GM12878 (cell line): ENCODE data around the gene RETN. TPM values are rescaled to one million over a fixed set of nuclear protein-coding genes. Genes with fewer than 3 reads are reported as not detected.

Source experiments
- ATAC-seq: fragments of 200-7000 bp; cut with Tn5 transposase; 3 replicates; pipeline ENCODE4 v1.9.1; 2020; ENCODE audit warnings: mild to moderate bottlenecking, moderate library complexity
- BruUV-seq: library from RNA; stranded (reverse); fragments of 400-500 nt; replicated peaks from 2 replicates; lab custom pipeline; 2021; lab: Mats Ljungman, UMichigan
- CTCF ChIA-PET: fragments of 300-600 bp; sonication (Branson Sonifier 250); formaldehyde crosslinking; extraction: SDS; loops from one replicate; lab custom pipeline; 2021; ENCODE audit warnings: inconsistent platforms; lab: Yijun Ruan, JAX
- POLR2A ChIA-PET: fragments of 350-600 bp; formaldehyde crosslinking; extraction: SDS; loops from one replicate; lab custom pipeline; 2021; ENCODE audit warnings: inconsistent platforms; lab: Charles Lee
- RAD21 ChIA-PET: fragments of 300-600 bp; sonication (Branson Sonifier 250); formaldehyde crosslinking; loops from one replicate; lab custom pipeline; 2023; ENCODE audit warnings: antibody characterized with exemption; ENCODE audit not compliant: unreplicated experiment; lab: Charles Lee
- SMC1A ChIA-PET: fragments of 300-600 bp; sonication (Branson Sonifier 250); formaldehyde crosslinking; loops from one replicate; lab custom pipeline; 2023; ENCODE audit not compliant: unreplicated experiment, uncharacterized antibody; lab: Charles Lee
- DNase-seq: peaks from one replicate; pipeline ENCODE4 v3.0.0-alpha.2; 2011; ENCODE audit warnings: low read depth, low spot score
- FAIRE-seq: peaks from 3 replicates; lab custom pipeline; 2011; peaks lifted over from hg19 to GRCh38; lab: Jason Lieb, UNC
- H2AFZ ChIP-seq: 2 replicates; pipeline ENCODE4 v1.6.0; 2011; ENCODE audit warnings: low read depth, low read length, control low read depth; ENCODE audit not compliant: control insufficient read depth
- H3K27ac ChIP-seq: 2 replicates; pipeline ENCODE4 v1.5.1; 2011; ENCODE audit warnings: control low read depth; ENCODE audit not compliant: control insufficient read depth, insufficient read depth
- H3K27me3 ChIP-seq, 2 experiments: replicated peaks in 1 of 2; 2 replicates each; pipeline versions ENCODE4 v1.6.0 to v1.6.1; 2011; ENCODE audit warnings: low read length in 1 of 2; ENCODE audit not compliant: control insufficient read depth in 2 of 2, insufficient read depth in 2 of 2
- H3K36me3 ChIP-seq, 2 experiments: 2 replicates each; pipeline ENCODE4 v1.5.1; 2011; ENCODE audit warnings: low read length in 1 of 2; ENCODE audit not compliant: control insufficient read depth in 2 of 2, insufficient read depth in 2 of 2
- H3K4me1 ChIP-seq: 2 replicates; pipeline ENCODE4 v1.6.1; 2011; ENCODE audit warnings: mild to moderate bottlenecking, low read length, moderate library complexity, mixed read lengths; ENCODE audit not compliant: control insufficient read depth, insufficient read depth
- H3K4me2 ChIP-seq: 2 replicates; pipeline ENCODE4 v1.6.0; 2011; ENCODE audit warnings: control low read depth; ENCODE audit not compliant: control insufficient read depth, insufficient read depth
- H3K4me3 ChIP-seq: fragments of 200-600 bp; sonication (generic); 2 replicates; pipeline ENCODE4 v1.5.1; 2016
- H3K79me2 ChIP-seq: 2 replicates; pipeline ENCODE4 v1.6.0; 2011; ENCODE audit warnings: low read length; ENCODE audit not compliant: control insufficient read depth, insufficient read depth
- H3K9ac ChIP-seq: 2 replicates; pipeline ENCODE4 v1.8.0; 2011; ENCODE audit warnings: low read length, control low read depth, mixed read lengths; ENCODE audit not compliant: control insufficient read depth, insufficient read depth
- H3K9me3 ChIP-seq: replicated peaks from 3 replicates; pipeline ENCODE4 v1.5.1; 2011; ENCODE audit warnings: mild to moderate bottlenecking, low read length; ENCODE audit not compliant: control insufficient read depth, insufficient read depth
- H4K20me1 ChIP-seq: 2 replicates; pipeline ENCODE4 v1.6.0; 2011; ENCODE audit not compliant: control insufficient read depth, insufficient read depth
- CTCF ChIP-seq, 3 experiments: IDR thresholded peaks in 2 of 3; conservative IDR thresholded peaks in 1 of 3; 2 replicates each; pipeline ENCODE4 v1.5.1; 2011; ENCODE audit warnings: low read depth in 3 of 3, low read length in 3 of 3, mild to moderate bottlenecking in 3 of 3, control low read depth in 2 of 3, moderate library complexity in 2 of 3, inconsistent platforms in 1 of 3, mixed read lengths in 1 of 3; ENCODE audit not compliant: control insufficient read depth in 2 of 3, insufficient read depth in 1 of 3; ENCODE audit errors: extremely low read depth in 1 of 3
- NR2C2 ChIP-seq: IDR thresholded peaks from 2 replicates; pipeline ENCODE4 v1.6.1; 2011; ENCODE audit warnings: borderline replicate concordance, low read depth; ENCODE audit not compliant: control insufficient read depth, insufficient read length
- NRF1 ChIP-seq: conservative IDR thresholded peaks from 2 replicates; pipeline ENCODE4 v1.6.1; 2011; ENCODE audit warnings: mild to moderate bottlenecking, low read depth, low read length, improper control_type of control experiment
- WGBS: methylation state at CpG from one replicate; pipeline ENCODE4 v1.1.6; 2016; ENCODE audit warnings: low lambda C conversion rate; ENCODE audit not compliant: insufficient replicate concordance, insufficient coverage; ENCODE audit errors: missing lambda C conversion rate; 5-methylcytosine and 5-hydroxymethylcytosine counted together
- in situ Hi-C: fragments of 300-500 bp; cut with MboI; formaldehyde crosslinking; loops from 9 replicates; pipeline ENCODE4 v1.14.3; 2018; ENCODE audit warnings: mixed read lengths
- intact Hi-C: fragments of 100-400 bp; cut with micrococcal nuclease; formaldehyde crosslinking; loops from one replicate; pipeline ENCODE4 v1.14.2; 2022; ENCODE audit not compliant: unreplicated experiment
- polyA plus RNA-seq, 11 experiments: library from polyadenylated mRNA; depleted of rRNA in 4 of 11; unstranded in 6 of 11; stranded (reverse) in 5 of 11; fragments of >200 nt; fragmentation: Nextera tagmentation in 4 of 11; fragmentation: Illumina TruSeq in 1 of 11; extraction: Ambion mirVana in 4 of 11; extraction: Trizol in 1 of 11; gene quantifications; 1 replicate in 1 of 11; 2 replicates in 10 of 11; pipeline versions ENCODE4 v1.2.1 to v1.2.3, GENCODE V29; 2011 to 2016; ENCODE audit warnings: inconsistent platforms in 2 of 11, missing spikeins in 2 of 11, low read depth in 1 of 11
- total RNA-seq, 4 experiments: library from RNA; depleted of rRNA in 3 of 4; stranded (reverse); fragments of >200 nt in 3 of 4; fragmentation: Illumina TruSeq in 1 of 4; extraction: Trizol in 1 of 4; gene quantifications; 2 replicates each; pipeline versions ENCODE4 v1.2.1 to v1.2.3, GENCODE V29; 2013 to 2021

The RETN gene
- total and polyA plus RNA-seq, 10 of the 15 experiments (the other 5 are each of a cell fraction or from before 2014, with no cell fraction given): 0.26 TPM; not detected in 9

DNA sequence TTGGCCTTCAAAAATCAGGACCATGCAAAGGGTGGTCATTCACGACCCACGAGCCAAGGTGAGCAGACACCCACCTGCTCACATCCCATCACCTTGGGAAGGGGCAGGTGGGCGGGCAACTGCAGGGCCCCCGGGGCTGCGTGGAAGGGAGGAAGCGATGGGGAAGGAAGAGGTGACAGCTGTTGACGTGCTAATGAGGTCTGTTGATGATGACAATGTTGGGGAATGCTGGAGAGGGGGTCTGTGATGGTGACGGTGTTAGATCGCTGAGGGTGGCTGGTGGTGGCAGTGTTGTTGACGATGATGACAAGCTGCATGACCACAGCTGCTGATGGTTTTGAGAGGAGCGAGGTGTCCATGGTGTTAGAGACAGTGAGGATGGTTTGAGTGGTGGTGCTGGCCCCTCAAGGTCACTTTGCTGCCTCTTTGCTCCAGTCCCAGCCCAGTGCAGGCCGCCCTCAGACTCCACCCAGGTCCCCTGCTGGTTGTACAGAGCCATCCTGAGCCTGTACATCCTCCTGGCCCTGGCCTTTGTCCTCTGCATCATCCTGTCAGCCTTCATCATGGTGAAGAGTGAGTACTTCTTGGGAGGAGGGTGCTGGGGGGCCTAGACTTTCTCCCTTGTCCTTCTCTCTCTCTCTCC, 8.9 kb downstream of the RETN start:
- H4K20me1 ChIP-seq: no peaks in the 10 kb centered on the region
- H3K9me3 ChIP-seq: no peaks in the 10 kb centered on the region; the same call in 2 of the 3 replicates
- BruUV-seq: no TSS peak
- no peak overlapping the region for H3K4me2 ChIP-seq
- 14% methylated on average over 12 of the region's 12 CpGs for WGBS
- SMC1A ChIA-PET: interaction anchor here (0.6 to 2.9 kb wide), 4 partner anchors 20 to 123 kb away, joined by 3 to 12 read pairs (median 7); no protein-coding TSS in a partner anchor
- H3K9ac ChIP-seq: no peak overlapping the region
- in situ Hi-C loops (no loop called here), intact Hi-C loops (loop anchor here (10.0 kb wide), 1 partner anchor 293 kb away; no protein-coding TSS in a partner anchor)
- DNase-seq (no peak), FAIRE-seq (no peak)
- TF ChIP-seq NRF1 (no peak), CTCF (IDR thresholded peaks at IDR 0.05 in 2 of 3, conservative IDR thresholded peaks at IDR 0.05 in 1 of 3; ENCODE audit: control insufficient read depth in 2 of 3, extremely low read depth in 1 of 3, insufficient read depth in 1 of 3, low read depth in 3 of 3, low read length in 3 of 3) (0 out of 6 replicates have a peak, but pooled peaks of 1 of the 3 experiments have one; percentile 8), NR2C2 (no peak)
- TF ChIP-seq, all 136 proteins: peak for 1
- H3K27me3 ChIP-seq: peaks cover 0 to under 1% of the 10 kb centered on the region in 2 experiments; a peak in 3 of 4 replicates
- no peak for ATAC-seq
- no peak overlapping the region for H2AFZ ChIP-seq
- CTCF ChIA-PET: interaction anchor here (0.5 to 3.6 kb wide), 6 partner anchors 109 to 128 kb away, joined by 3 to 20 read pairs (median 6); no protein-coding TSS in a partner anchor
- H3K27ac ChIP-seq: no peak overlapping the region
- RAD21 ChIA-PET: interaction anchor here (0.9 kb wide), 1 partner anchor 73 kb away, joined by 3 read pairs; no protein-coding TSS in a partner anchor
- no peak overlapping the region for H3K4me3 ChIP-seq
- peaks cover 44% of the 10 kb centered on the region for H3K4me1 ChIP-seq
- H3K79me2 ChIP-seq: peaks cover 21% of the 10 kb centered on the region
- POLR2A ChIA-PET: no interaction called here
- H3K36me3 ChIP-seq: peaks cover 0 to 3% of the 10 kb centered on the region in 2 experiments; a peak in 2 of 4 replicates
